ENCODE measurements around the gene ARF6.
"Not testable (repeated sequence)": the region's sequence is repeated elsewhere in the genome, so short reads cannot be mapped to it uniquely, and the experiment has no call there.

ARF6 gene

GRCh38 chr14:49876563-49877127 is 16.2 kb upstream of the ARF6 start:
- DNase-seq (ENCODE audit: low read depth), result no peak

GRCh38 chr14:49879646-49880204 is 13.2 kb upstream of the ARF6 start:
- no peak for DNase-seq (ENCODE audit: low read depth)

- no peak for DNase-seq (ENCODE audit: low read depth)
Observed at GRCh38 chr14:49880267-49881064, 12.4 kb upstream of the ARF6 start.

GRCh38 chr14:49881350-49882001 is 11.4 kb upstream of the ARF6 start:
- no peak for DNase-seq (ENCODE audit: low read depth)

GRCh38 chr14:49882826-49883694 is 9.8 kb upstream of the ARF6 start:
- DNase-seq (ENCODE audit: low read depth), result no peak

- no peak for DNase-seq (ENCODE audit: low read depth)
Observed at GRCh38 chr14:49886523-49886922, 6.4 kb upstream of the ARF6 start.

- no peak for DNase-seq (ENCODE audit: low read depth)
Observed at GRCh38 chr14:49888293-49888692, 4.6 kb upstream of the ARF6 start.

GRCh38 chr14:49892301-49892635 is 614 bp upstream of the ARF6 start:
- DNase-seq (ENCODE audit: low read depth), result peak; percentile 51

GRCh38 chr14:49893309-49894213 is 679 bp downstream of the ARF6 start:
- DNase-seq (ENCODE audit: low read depth), result no peak

- DNase-seq (ENCODE audit: low read depth), result not testable (repeated sequence)
Observed at GRCh38 chr14:49894214-49895107, 1.6 kb downstream of the ARF6 start.

- no peak for DNase-seq (ENCODE audit: low read depth)
Observed at GRCh38 chr14:49895480-49895879, 2.6 kb downstream of the ARF6 start.

GRCh38 chr14:49896272-49896671 is 3.4 kb downstream of the ARF6 start:
- DNase-seq (ENCODE audit: low read depth), result not testable (repeated sequence)

- DNase-seq (ENCODE audit: low read depth), result no peak
Observed at GRCh38 chr14:49896966-49897365, 4.1 kb downstream of the ARF6 start.

GRCh38 chr14:49897414-49897813 is 4.5 kb downstream of the ARF6 start:
- DNase-seq (ENCODE audit: low read depth), result no peak

- DNase-seq (ENCODE audit: low read depth), result no peak
Observed at GRCh38 chr14:49897965-49898364, 5.1 kb downstream of the ARF6 start.

- no peak for DNase-seq (ENCODE audit: low read depth)
Observed at GRCh38 chr14:49898485-49898884, 5.6 kb downstream of the ARF6 start.

- DNase-seq (ENCODE audit: low read depth), result no peak
Observed at GRCh38 chr14:49900973-49901372, 8.1 kb downstream of the ARF6 start.

- DNase-seq (ENCODE audit: low read depth), result not testable (repeated sequence)
Observed at GRCh38 chr14:49902679-49903246, 9.9 kb downstream of the ARF6 start.

GRCh38 chr14:49904270-49904669 is 11.4 kb downstream of the ARF6 start:
- no peak for DNase-seq (ENCODE audit: low read depth)

GRCh38 chr14:49905989-49906388 is 13.1 kb downstream of the ARF6 start:
- DNase-seq (ENCODE audit: low read depth), result no peak

All from non-pigmented ciliary epithelial cell (primary cell).